ENCODE results near the gene MARCHF2.

MARCHF2 gene

DNA sequence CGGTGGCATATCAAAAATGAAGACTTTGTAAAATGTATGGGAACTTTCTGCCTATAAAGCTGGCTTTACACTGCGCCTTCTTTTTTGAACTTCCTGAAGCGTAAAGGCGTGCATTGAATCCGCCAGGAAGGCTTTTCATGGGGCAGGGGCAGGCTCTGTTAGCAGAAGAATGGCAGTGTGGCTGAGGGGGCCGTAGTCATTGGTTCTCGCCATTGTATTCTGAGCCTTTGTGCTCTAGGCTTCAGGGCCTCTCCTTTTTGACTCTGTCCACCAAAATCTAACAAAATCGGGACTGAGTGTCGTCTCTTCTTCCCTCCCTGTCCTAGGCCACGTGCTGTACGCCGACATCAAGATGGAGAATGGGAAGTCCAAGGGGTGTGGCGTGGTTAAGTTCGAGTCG, 75.3 kb downstream of the MARCHF2 start:
- in situ Hi-C loops (cut with HindIII; ENCODE audit: low pct_ligation_motif_present, low sequenced_read_pairs) = no loop called here
- Histone ChIP-seq H3K27ac (no peak overlapping the region), H3K36me3 (replicated peaks) (peaks cover 57% of the 10 kb centered on the region)

More for the DNA sequence above, 75.3 kb downstream of the MARCHF2 start:
- Histone ChIP-seq H3K27me3 (replicated peaks) (no peaks in the 10 kb centered on the region), H3K4me3 (ENCODE audit: low read depth, low read length) (no peak overlapping the region)
- TF ChIP-seq, protein P1, sequence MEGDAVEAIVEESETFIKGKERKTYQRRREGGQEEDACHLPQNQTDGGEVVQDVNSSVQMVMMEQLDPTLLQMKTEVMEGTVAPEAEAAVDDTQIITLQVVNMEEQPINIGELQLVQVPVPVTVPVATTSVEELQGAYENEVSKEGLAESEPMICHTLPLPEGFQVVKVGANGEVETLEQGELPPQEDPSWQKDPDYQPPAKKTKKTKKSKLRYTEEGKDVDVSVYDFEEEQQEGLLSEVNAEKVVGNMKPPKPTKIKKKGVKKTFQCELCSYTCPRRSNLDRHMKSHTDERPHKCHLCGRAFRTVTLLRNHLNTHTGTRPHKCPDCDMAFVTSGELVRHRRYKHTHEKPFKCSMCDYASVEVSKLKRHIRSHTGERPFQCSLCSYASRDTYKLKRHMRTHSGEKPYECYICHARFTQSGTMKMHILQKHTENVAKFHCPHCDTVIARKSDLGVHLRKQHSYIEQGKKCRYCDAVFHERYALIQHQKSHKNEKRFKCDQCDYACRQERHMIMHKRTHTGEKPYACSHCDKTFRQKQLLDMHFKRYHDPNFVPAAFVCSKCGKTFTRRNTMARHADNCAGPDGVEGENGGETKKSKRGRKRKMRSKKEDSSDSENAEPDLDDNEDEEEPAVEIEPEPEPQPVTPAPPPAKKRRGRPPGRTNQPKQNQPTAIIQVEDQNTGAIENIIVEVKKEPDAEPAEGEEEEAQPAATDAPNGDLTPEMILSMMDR (IDR thresholded peaks at IDR 0.05; ENCODE audit: low read depth, low read length, missing control alignments) = no peak
- no peak for DNase-seq
